GM18867 (cell line): ENCODE results near the gene PROC.

ENCODE experiments used
- ATAC-seq: cut with Tn5 transposase; IDR thresholded peaks from one replicate; pipeline ENCODE4 v1.9.1; 2021; ENCODE audit warnings: mild to moderate bottlenecking, moderate library complexity; ENCODE audit not compliant: unreplicated experiment

The PROC gene

DNA sequence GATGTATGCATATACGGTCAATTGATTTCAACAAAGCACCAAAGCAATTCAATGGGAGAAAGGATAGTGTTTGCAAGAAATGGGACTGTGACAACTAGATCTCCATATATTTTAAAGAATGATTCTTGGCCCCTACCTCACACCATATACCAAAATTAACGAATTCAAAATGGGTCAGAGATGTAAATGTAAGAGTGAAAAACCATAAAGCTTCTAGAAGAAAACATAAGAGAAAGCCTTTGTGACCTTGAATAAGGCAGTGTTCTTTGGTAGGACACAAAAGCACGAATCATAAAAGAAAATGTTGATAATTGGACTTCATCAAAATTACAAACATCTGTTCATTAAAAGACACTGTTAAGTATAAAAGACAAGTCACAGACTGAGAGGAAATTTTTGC, 5.0 kb upstream of the PROC start:
- no peak for ATAC-seq

DNA sequence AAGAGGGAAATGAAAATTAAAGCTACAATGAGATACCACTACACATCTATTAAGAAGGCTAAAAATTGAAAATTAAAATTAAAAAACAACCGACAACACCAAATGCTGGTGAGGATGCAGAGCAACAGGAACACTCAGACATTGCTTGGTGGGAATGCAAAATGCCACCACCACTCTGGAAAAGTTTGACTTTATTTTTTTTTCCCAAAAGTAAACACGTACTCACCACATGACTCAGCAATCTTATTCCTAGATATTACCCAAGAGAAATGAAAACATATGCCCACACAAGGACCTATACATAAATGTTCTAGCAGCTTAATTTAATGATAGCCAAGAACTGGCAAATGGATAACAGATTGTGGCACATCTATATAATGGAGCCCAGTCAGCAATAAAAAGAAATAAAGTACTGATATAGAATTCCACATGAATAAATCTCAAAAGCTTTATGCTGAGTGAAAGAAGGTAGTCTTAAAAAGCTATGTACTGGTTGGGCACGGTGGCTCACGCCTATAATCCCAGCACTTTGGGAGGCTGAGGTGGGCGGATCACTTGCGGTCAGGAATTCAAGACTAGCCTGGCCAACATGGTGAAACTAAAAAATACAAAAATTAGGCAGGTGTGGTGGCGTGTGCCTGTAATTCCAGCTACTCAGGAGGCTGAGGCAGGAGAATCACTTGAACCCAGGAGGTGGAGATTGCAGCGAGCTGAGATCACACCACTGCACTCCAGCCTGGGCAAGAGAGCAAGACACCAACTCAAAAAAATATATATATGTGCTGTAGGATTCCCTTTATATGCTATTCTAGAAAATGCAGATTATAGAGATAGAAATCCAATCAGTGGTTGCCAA, 4.2 kb upstream of the PROC start:
- no peak for ATAC-seq

DNA sequence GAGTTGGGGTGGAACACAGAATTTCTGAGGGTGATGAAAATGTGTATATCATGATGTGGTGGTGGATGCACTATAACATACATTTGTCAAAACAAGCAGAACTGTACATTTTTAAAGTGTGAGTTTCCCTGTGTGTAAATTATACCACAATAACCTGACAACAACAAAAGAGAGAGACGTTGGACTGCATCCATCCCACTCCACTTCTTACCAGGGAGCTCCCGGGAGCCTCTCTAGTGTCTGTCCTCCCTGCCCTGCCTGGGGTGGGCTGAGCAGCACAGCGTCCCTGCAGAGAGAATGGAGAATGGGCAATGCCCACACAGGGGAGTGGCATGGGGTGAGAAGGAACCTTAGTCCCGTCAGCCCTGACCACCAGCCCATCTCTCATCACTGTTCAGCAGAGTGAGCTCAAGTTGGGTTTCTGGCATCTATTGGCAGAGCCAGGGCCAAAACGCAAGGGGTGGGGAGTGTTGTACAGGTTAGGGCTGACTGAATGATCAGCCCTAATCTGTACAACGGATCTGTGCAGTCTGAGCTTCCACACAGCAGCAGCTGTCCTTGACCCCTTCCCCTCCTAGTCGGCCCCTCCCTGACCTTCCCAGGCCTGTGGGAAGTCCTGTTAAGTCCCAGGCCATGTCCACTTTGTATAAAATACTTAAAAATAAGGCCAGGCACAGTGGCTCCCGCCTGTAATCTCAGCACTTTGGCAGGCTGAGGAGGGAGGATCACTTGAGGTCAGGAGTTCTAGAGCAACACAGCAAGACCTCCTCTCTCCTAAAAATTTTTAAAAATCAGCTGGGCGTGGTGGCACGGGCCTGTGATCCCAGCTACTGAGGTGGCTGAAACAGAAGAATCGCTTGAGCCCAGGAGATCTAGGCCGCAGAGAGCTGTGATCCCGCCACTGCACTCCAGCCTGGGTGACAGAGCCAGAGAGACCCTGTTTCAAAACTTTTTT, 3.3 kb upstream of the PROC start:
- ATAC-seq: no peak

DNA sequence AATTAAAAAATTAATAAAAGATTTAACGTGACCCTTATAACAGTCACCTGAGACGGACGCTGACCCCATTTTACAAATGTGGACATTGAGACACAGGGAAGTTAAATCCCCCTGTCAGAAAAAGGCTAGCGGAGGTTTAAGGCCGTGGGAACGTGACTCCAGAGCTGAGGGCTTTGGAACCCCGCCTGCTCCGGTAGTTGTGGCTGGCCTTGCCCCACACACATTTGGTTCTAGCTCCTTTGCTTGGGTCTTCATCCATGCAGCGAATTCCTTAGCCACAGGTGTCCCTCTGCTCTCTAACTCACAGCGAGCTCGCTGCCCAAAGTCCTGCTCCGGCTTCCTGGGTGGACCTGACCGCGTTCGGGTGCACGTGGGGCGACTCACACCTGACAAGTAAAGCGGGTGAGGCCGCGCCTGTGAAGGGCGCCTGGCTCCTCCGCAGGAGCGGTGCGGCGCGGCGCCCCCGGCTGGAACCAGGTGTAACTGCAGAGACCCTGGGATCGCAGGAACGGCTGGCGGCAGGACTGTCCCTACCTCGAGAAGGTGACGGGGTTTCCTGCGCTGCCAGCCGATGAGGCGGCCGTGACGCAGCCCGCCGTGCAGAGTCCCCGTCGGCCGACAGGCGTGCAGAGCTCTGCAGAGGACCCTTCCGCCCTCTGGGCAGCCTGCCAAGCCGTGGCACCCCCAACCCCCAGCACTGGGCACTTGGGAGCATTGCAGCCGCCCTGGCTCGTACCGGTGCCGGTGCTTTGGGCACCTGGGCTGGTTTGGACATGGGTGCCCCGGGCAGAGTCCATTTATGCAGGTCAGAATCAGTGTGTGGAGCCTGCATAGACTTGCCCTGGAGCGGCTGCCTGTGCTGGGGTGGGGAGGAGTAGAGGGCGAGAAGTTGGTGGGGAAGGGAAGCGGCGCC, 2.4 kb upstream of the PROC start:
- ATAC-seq: peak; percentile 75

DNA sequence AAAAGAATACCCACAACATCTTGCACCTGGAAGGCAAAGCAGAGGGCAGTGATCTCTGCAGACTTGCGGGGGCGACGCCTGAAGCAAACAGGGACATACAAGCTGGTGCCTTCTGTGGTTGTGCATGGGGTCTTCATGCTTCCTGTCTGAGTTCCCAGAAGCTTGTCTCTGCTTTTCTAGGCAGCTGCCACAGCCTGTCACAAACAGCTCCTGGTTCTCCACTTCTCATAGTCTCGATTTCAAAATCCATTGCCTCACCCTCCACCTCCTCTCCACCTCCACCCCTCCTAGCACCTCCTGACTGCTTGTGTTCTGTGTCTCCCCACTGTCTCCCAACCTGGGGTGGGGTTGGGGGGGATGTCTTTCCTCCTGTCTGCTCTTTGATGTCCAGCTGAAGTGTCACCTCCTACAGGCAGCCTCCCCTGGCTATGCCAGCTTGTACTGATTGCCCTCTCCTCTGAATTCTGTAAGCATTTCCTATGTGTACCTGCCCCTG, 1.7 kb upstream of the PROC start:
- ATAC-seq: no peak

DNA sequence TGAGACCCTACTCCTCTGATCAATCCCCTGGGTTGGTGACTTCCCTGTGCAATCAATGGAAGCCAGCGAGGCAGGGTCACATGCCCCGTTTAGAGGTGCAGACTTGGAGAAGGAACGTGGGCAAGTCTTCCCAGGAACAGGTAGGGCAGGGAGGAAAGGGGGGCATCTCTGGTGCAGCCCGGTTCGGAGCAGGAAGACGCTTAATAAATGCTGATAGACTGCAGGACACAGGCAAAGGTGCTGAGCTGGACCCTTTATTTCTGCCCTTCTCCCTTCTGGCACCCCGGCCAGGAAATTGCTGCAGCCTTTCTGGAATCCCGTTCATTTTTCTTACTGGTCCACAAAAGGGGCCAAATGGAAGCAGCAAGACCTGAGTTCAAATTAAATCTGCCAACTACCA, 821 bp upstream of the PROC start:
- ATAC-seq: no peak

DNA sequence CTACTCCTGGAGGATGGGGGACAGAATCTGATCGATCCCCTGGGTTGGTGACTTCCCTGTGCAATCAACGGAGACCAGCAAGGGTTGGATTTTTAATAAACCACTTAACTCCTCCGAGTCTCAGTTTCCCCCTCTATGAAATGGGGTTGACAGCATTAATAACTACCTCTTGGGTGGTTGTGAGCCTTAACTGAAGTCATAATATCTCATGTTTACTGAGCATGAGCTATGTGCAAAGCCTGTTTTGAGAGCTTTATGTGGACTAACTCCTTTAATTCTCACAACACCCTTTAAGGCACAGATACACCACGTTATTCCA, 844 bp downstream of the PROC start:
- ATAC-seq: no peak

DNA sequence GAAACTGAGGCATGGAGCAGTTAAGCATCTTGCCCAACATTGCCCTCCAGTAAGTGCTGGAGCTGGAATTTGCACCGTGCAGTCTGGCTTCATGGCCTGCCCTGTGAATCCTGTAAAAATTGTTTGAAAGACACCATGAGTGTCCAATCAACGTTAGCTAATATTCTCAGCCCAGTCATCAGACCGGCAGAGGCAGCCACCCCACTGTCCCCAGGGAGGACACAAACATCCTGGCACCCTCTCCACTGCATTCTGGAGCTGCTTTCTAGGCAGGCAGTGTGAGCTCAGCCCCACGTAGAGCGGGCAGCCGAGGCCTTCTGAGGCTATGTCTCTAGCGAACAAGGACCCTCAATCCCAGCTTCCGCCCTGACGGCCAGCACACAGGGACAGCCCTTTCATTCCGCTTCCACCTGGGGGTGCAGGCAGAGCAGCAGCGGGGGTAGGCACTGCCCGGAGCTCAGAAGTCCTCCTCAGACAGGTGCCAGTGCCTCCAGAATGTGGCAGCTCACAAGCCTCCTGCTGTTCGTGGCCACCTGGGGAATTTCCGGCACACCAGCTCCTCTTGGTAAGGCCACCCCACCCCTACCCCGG, 1.3 kb downstream of the PROC start:
- ATAC-seq: no peak

DNA sequence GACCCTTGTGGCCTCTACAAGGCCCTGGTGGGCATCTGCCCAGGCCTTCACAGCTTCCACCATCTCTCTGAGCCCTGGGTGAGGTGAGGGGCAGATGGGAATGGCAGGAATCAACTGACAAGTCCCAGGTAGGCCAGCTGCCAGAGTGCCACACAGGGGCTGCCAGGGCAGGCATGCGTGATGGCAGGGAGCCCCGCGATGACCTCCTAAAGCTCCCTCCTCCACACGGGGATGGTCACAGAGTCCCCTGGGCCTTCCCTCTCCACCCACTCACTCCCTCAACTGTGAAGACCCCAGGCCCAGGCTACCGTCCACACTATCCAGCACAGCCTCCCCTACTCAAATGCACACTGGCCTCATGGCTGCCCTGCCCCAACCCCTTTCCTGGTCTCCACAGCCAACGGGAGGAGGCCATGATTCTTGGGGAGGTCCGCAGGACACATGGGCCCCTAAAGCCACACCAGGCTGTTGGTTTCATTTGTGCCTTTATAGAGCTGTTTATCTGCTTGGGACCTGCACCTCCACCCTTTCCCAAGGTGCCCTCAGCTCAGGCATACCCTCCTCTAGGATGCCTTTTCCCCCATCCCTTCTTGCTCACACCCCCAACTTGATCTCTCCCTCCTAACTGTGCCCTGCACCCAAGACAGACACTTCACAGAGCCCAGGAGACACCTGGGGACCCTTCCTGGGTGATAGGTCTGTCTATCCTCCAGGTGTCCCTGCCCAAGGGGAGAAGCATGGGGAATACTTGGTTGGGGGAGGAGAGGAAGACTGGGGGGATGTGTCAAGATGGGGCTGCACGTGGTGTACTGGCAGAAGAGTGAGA, 2.0 kb downstream of the PROC start:
- no peak for ATAC-seq

DNA sequence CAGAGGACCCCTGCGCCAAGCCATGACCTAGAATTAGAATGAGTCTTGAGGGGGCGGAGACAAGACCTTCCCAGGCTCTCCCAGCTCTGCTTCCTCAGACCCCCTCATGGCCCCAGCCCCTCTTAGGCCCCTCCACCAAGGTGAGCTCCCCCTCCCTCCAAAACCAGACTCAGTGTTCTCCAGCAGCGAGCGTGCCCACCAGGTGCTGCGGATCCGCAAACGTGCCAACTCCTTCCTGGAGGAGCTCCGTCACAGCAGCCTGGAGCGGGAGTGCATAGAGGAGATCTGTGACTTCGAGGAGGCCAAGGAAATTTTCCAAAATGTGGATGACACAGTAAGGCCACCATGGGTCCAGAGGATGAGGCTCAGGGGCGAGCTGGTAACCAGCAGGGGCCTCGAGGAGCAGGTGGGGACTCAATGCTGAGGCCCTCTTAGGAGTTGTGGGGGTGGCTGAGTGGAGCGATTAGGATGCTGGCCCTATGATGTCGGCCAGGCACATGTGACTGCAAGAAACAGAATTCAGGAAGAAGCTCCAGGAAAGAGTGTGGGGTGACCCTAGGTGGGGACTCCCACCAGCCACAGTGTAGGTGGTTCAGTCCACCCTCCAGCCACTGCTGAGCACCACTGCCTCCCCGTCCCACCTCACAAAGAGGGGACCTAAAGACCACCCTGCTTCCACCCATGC, 3.0 kb downstream of the PROC start:
- ATAC-seq: no peak

DNA sequence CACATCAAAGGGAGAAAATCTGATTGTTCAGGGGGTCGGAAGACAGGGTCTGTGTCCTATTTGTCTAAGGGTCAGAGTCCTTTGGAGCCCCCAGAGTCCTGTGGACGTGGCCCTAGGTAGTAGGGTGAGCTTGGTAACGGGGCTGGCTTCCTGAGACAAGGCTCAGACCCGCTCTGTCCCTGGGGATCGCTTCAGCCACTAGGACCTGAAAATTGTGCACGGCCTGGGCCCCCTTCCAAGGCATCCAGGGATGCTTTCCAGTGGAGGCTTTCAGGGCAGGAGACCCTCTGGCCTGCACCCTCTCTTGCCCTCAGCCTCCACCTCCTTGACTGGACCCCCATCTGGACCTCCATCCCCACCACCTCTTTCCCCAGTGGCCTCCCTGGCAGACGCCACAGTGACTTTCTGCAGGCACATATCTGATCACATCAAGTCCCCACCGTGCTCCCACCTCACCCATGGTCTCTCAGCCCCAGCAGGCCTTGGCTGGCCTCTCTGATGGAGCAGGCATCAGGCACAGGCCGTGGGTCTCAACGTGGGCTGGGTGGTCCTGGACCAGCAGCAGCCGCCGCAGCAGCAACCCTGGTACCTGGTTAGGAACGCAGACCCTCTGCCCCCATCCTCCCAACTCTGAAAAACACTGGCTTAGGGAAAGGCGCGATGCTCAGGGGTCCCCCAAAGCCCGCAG, 3.8 kb downstream of the PROC start:
- ATAC-seq: no peak

DNA sequence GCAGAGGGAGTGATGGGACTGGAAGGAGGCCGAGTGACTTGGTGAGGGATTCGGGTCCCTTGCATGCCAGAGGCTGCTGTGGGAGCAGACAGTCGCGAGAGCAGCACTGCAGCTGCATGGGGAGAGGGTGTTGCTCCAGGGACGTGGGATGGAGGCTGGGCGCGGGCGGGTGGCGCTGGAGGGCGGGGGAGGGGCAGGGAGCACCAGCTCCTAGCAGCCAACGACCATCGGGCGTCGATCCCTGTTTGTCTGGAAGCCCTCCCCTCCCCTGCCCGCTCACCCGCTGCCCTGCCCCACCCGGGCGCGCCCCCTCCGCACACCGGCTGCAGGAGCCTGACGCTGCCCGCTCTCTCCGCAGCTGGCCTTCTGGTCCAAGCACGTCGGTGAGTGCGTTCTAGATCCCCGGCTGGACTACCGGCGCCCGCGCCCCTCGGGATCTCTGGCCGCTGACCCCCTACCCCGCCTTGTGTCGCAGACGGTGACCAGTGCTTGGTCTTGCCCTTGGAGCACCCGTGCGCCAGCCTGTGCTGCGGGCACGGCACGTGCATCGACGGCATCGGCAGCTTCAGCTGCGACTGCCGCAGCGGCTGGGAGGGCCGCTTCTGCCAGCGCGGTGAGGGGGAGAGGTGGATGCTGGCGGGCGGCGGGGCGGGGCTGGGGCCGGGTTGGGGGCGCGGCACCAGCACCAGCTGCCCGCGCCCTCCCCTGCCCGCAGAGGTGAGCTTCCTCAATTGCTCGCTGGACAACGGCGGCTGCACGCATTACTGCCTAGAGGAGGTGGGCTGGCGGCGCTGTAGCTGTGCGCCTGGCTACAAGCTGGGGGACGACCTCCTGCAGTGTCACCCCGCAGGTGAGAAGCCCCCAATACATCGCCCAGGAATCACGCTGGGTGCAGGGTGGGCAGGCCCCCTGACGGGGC, 4.6 kb downstream of the PROC start:
- ATAC-seq: peak; percentile 45

DNA sequence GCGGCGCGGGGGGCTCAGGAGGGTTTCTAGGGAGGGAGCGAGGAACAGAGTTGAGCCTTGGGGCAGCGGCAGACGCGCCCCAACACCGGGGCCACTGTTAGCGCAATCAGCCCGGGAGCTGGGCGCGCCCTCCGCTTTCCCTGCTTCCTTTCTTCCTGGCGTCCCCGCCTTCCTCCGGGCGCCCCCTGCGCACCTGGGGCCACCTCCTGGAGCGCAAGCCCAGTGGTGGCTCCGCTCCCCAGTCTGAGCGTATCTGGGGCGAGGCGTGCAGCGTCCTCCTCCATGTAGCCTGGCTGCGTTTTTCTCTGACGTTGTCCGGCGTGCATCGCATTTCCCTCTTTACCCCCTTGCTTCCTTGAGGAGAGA, 5.2 kb downstream of the PROC start:
- ATAC-seq: no peak

DNA sequence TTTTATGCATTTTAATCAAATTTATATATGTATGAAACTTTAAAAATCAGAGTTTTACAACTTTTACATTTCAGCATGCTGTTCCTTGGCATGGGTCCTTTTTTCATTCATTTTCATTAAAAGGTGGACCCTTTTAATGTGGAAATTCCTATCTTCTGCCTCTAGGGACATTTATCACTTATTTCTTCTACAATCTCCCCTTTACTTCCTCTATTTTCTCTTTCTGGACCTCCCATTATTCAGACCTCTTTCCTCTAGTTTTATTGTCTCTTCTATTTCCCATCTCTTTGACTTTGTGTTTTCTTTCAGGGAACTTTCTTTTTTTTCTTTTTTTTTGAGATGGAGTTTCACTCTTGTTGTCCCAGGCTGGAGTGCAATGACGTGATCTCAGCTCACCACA, 5.7 kb downstream of the PROC start:
- ATAC-seq: no peak

DNA sequence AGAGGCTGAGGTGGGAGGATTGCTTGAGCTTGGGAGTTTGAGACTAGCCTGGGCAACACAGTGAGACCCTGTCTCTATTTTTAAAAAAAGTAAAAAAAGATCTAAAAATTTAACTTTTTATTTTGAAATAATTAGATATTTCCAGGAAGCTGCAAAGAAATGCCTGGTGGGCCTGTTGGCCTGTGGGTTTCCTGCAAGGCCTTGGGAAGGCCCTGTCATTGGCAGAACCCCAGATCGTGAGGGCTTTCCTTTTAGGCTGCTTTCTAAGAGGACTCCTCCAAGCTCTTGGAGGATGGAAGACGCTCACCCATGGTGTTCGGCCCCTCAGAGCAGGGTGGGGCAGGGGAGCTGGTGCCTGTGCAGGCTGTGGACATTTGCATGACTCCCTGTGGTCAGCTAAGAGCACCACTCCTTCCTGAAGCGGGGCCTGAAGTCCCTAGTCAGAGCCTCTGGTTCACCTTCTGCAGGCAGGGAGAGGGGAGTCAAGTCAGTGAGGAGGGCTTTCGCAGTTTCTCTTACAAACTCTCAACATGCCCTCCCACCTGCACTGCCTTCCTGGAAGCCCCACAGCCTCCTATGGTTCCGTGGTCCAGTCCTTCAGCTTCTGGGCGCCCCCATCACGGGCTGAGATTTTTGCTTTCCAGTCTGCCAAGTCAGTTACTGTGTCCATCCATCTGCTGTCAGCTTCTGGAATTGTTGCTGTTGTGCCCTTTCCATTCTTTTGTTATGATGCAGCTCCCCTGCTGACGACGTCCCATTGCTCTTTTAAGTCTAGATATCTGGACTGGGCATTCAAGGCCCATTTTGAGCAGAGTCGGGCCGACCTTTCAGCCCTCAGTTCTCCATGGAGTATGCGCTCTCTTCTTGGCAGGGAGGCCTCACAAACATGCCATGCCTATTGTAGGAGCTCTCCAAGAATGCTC, 6.6 kb downstream of the PROC start:
- no peak for ATAC-seq
